Bronchial epithelial cell (primary cell): ENCODE data around the gene KRT31. TPM values are rescaled to one million over a fixed set of nuclear protein-coding genes. Genes with fewer than 3 reads are reported as not detected.

Experiments
- DNase-seq: peaks from one replicate; pipeline ENCODE4 v3.0.0-alpha.2; 2010; ENCODE audit warnings: low read depth
- FAIRE-seq: peaks from 2 replicates; lab custom pipeline; 2011; peaks lifted over from hg19 to GRCh38; lab: Jason Lieb, UNC
- H3K27me3 ChIP-seq: 2 replicates; pipeline ENCODE4 v1.5.1; 2011; ENCODE audit warnings: low read length; ENCODE audit not compliant: control insufficient read depth, insufficient read depth
- H3K36me3 ChIP-seq: 2 replicates; pipeline ENCODE4 v1.5.1; 2011; ENCODE audit warnings: low read length; ENCODE audit not compliant: control insufficient read depth, insufficient read depth
- H3K4me3 ChIP-seq: 2 replicates; pipeline ENCODE4 v1.5.1; 2011; ENCODE audit warnings: mild to moderate bottlenecking, low read depth, low read length, control low read depth
- CTCF ChIP-seq: IDR thresholded peaks from 2 replicates; pipeline ENCODE4 v1.5.1; 2011; ENCODE audit warnings: mild to moderate bottlenecking, moderate library complexity, low read length, control low read depth, inconsistent platforms; ENCODE audit not compliant: insufficient read depth, severe bottlenecking
- total RNA-seq: library from RNA; depleted of rRNA; stranded (reverse); fragments of >200 nt; gene quantifications from 2 replicates; pipeline ENCODE4 v1.2.1, GENCODE V29; 2014

KRT31 gene
- total RNA-seq, 1 donor from 2014 or later = not detected

GRCh38 chr17:41440531-41441033 lies 43.2 kb upstream of the KRT31 start, which contains the start of gene KRT38:
TSS of gene KRT38 (minus strand) at chr17:41440983. CDS start at chr17:41440921, 62 bp downstream.
- FAIRE-seq (no peak), DNase-seq (no peak)
- no peaks in the 10 kb centered on the region for H3K27me3 ChIP-seq
- H3K4me3 ChIP-seq = no peak within 1 kb of the TSS
- H3K36me3 ChIP-seq = no peaks in the 10 kb centered on the region
- no peak for TF ChIP-seq CTCF

GRCh38 chr17:41439375-41439774 lies 42.0 kb upstream of the KRT31 start:
- H3K36me3 ChIP-seq = no peaks in the 10 kb centered on the region
- FAIRE-seq = peak; percentile 36
- no peak for TF ChIP-seq CTCF
- H3K27me3 ChIP-seq = no peaks in the 10 kb centered on the region
- DNase-seq = peak; percentile 76
- H3K4me3 ChIP-seq = no peak overlapping the region

GRCh38 chr17:41437769-41438168 lies 40.4 kb upstream of the KRT31 start:
- FAIRE-seq (peak; percentile 36), DNase-seq (no peak)
- no peak for TF ChIP-seq CTCF
- Histone ChIP-seq H3K4me3 (no peak overlapping the region), H3K27me3 (no peaks in the 10 kb centered on the region), H3K36me3 (no peaks in the 10 kb centered on the region)

- Histone ChIP-seq H3K27me3 (no peaks in the 10 kb centered on the region), H3K4me3 (no peak overlapping the region), H3K36me3 (no peaks in the 10 kb centered on the region)
- no peak for TF ChIP-seq CTCF
- FAIRE-seq (no peak), DNase-seq (no peak)
These were observed 39.8 kb upstream of the KRT31 start for GRCh38 chr17:41437254-41437653.

- H3K36me3 ChIP-seq = no peaks in the 10 kb centered on the region
- no peak for TF ChIP-seq CTCF
- no peak for FAIRE-seq
These were observed 37.0 kb upstream of the KRT31 start for GRCh38 chr17:41434415-41434814.

GRCh38 chr17:41434005-41434404 lies 36.6 kb upstream of the KRT31 start:
- no peaks in the 10 kb centered on the region for H3K36me3 ChIP-seq
- no peak for TF ChIP-seq CTCF
- no peaks in the 10 kb centered on the region for H3K27me3 ChIP-seq
- H3K4me3 ChIP-seq = no peak overlapping the region
- FAIRE-seq (no peak), DNase-seq (no peak)

More at GRCh38 chr17:41434415-41434814, 37.0 kb upstream of the KRT31 start:
- no peaks in the 10 kb centered on the region for H3K27me3 ChIP-seq
- no peak for DNase-seq
- no peak overlapping the region for H3K4me3 ChIP-seq
